Omental fat pad (tissue), 4 donors: ENCODE results near the gene KRTAP10-5. TPM values are rescaled to one million over a fixed set of nuclear protein-coding genes. Genes with fewer than 3 reads are reported as not detected.

Experiments used
- ATAC-seq: fragments of 150-250 bp; one replicate; pipeline ENCODE4 v1.9.1; 2016; ENCODE audit warnings: mild to moderate bottlenecking, moderate library complexity; ENCODE audit not compliant: low FRiP score
- DNase-seq: peaks from one replicate; pipeline ENCODE4 v3.0.0-alpha.2; 2019; ENCODE audit warnings: low spot score
- CTCF ChIP-seq, 3 donors: fragments of 450-650 bp; IDR thresholded peaks; one replicate each; pipeline ENCODE4 v1.5.1; 2016 to 2017; ENCODE audit warnings: antibody characterized with exemption in 3 of 3, mild to moderate bottlenecking in 3 of 3, moderate library complexity in 2 of 3
- total RNA-seq, 4 donors: library from RNA; depleted of rRNA; stranded (reverse); fragments of >200 nt; gene quantifications; one replicate each; pipeline ENCODE4 v1.1.0, GENCODE V29; 2016

Gene KRTAP10-5
- total RNA-seq, 4 donors from 2014 or later = not detected

GRCh38 chr21:44619886-44620285, 39.5 kb upstream of the KRTAP10-5 start:
- no peak for DNase-seq
- no peak for TF ChIP-seq CTCF (IDR thresholded peaks at IDR 0.05)
- no peak for ATAC-seq

DNA sequence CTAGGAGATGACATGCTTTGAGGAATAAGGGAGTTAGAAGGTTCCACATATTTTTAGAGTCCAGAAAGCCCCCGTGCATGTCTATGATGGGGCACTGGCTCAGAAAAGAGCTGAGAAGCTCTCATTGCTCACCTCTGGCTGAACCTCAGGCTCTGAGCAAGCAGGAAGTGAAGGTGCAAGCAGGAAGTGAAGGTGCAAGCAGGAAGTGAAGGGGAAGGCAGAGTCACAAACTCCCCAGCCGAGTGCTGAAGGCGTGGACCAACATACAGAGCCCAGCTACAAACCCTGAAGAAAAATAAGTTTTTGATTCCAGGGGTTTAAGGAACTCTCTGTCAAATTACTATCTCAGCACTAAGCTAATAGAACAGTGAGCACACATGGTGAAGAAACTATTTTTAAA, 38.5 kb upstream of the KRTAP10-5 start:
- no peak for ATAC-seq
- TF ChIP-seq CTCF (IDR thresholded peaks at IDR 0.05) = no peak
- DNase-seq = no peak

- TF ChIP-seq CTCF (IDR thresholded peaks at IDR 0.05) = no peak
- DNase-seq = no peak
- ATAC-seq = no peak
These were observed 38.1 kb upstream of the KRTAP10-5 start for GRCh38 chr21:44618504-44618903.

DNA sequence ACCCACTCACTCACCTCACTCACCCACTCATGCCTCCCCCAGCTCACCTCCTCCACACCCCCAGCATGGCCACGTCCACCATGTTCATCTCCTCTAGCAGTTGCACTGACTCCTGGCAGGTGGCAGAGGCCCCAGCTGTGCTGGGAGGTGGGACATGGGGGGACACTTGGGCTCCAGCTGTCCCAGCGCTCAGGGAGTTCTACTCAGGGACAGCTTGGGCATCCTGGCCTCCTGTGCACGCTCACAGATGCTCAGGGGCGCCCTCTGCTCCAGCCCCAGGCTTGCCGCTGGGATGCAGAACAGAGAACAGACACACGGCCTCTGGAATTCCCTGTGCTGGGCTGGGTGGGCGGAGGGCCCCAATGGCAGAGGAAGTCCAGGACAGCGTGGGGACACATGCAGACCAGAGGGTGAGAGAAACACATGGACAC, 36.7 kb upstream of the KRTAP10-5 start:
- DNase-seq (no peak), ATAC-seq (no peak)
- no peak for TF ChIP-seq CTCF (IDR thresholded peaks at IDR 0.05)

- no peak for DNase-seq
- no peak for ATAC-seq
- TF ChIP-seq CTCF (IDR thresholded peaks at IDR 0.05) = no peak
These were observed 36.2 kb upstream of the KRTAP10-5 start for GRCh38 chr21:44616591-44616926.

DNA sequence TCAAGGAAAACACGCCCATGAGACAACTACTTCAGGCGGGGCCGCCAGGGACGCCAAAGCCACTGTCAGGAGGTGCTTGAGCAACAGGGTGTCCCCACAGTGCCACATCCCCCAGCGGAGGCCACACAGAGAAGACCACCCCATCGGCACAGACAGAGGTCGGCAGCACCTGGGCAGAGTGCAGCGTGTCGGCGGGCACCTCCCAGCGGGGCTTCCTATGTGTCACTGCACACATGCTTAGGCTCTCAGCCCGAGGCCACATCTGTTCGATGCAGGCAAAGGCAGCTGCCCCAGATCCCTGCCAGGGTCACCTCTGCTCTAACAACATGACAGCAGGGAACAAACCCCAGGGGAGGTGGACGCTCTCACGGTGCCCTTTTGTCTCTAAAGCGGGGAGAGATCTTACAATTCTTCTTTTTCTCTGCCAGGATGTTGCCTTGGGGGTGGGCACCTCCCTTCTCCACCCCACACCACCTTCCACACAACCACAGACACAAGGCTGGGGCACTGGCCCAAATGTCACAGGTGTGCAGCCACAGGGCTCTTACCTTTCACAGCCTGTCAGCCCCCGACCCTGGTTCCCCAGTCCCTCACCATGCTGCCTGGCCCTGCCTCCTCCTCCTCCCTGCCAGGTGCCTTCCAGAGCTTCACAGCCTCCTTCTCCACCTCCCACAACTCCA, 35.6 kb upstream of the KRTAP10-5 start:
- DNase-seq (no peak), ATAC-seq (no peak)
- no peak for TF ChIP-seq CTCF (IDR thresholded peaks at IDR 0.05)

GRCh38 chr21:44615466-44615865, 35.1 kb upstream of the KRTAP10-5 start:
- no peak for DNase-seq
- ATAC-seq = no peak
- no peak for TF ChIP-seq CTCF (IDR thresholded peaks at IDR 0.05)
